Measurements from ENCODE around the gene STXBP5. TPM values are rescaled to one million over a fixed set of nuclear protein-coding genes. Genes with fewer than 3 reads are reported as not detected.

The STXBP5 gene
- total and polyA plus RNA-seq, 2 of the 13 experiments (the other 11 are each of a cell fraction or from before 2014, with no cell fraction given): 8.8 to 19.4 TPM

- 55% methylated on average over 1 of the region's 1 CpG for WGBS (ENCODE audit: low lambda C conversion rate)
- FAIRE-seq (no peak), ATAC-seq (no peak), DNase-seq (ENCODE audit: low spot score) (no peak)
- H3K79me2 ChIP-seq (ENCODE audit: insufficient read depth, low read length): no peaks in the 10 kb centered on the region
- no peaks in the 10 kb centered on the region for H4K20me1 ChIP-seq (ENCODE audit: insufficient read depth, low read length)
- H3K27ac ChIP-seq (ENCODE audit: extremely low read length, insufficient read depth, low read length): no peak overlapping the region
- H3K4me3 ChIP-seq (replicated peaks in 1 of 3; ENCODE audit: insufficient read depth in 1 of 3, low read depth in 2 of 3, low read length in 3 of 3): no peak overlapping the region
- BruUV-seq (replicated peaks): no TSS peak
- no peak overlapping the region for H2AFZ ChIP-seq (ENCODE audit: low read length)
- POLR2A ChIA-PET: no interaction called here
- H3K4me1 ChIP-seq (ENCODE audit: insufficient read depth, low read length): no peaks in the 10 kb centered on the region
- H3K9ac ChIP-seq (ENCODE audit: insufficient read depth, low read depth, low read length): no peak overlapping the region
- no peak for TF ChIP-seq GLMP (CRISPR knock-in tag; IDR thresholded peaks at IDR 0.05; ENCODE audit: borderline replicate concordance)
- TF ChIP-seq ZNF878 (CRISPR knock-in tag; IDR thresholded peaks at IDR 0.05): no peak
- TF ChIP-seq BRCA1 (CRISPR knock-in tag; IDR thresholded peaks at IDR 0.05): no peak
- TF ChIP-seq ISX (CRISPR knock-in tag; conservative IDR thresholded peaks at IDR 0.05): no peak
- TF ChIP-seq MIER2 (CRISPR knock-in tag; IDR thresholded peaks at IDR 0.05): no peak
- TF ChIP-seq, protein P1, sequence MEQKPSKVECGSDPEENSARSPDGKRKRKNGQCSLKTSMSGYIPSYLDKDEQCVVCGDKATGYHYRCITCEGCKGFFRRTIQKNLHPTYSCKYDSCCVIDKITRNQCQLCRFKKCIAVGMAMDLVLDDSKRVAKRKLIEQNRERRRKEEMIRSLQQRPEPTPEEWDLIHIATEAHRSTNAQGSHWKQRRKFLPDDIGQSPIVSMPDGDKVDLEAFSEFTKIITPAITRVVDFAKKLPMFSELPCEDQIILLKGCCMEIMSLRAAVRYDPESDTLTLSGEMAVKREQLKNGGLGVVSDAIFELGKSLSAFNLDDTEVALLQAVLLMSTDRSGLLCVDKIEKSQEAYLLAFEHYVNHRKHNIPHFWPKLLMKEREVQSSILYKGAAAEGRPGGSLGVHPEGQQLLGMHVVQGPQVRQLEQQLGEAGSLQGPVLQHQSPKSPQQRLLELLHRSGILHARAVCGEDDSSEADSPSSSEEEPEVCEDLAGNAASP (CRISPR knock-in tag; IDR thresholded peaks at IDR 0.05; ENCODE audit: borderline replicate concordance): no peak
- no peaks in the 10 kb centered on the region for H3K9me3 ChIP-seq (ENCODE audit: low read length)
- in situ Hi-C loops (cut with HindIII; ENCODE audit: extremely low pct_ligation_motif_present, low pct_unique_long_range_greater_than_20kb): no loop called here
- H3K27me3 ChIP-seq (ENCODE audit: control insufficient read depth in 1 of 2, insufficient read depth in 2 of 2, low read length in 2 of 2): no peaks in the 10 kb centered on the region
- CTCF ChIA-PET (ENCODE audit: low intra/inter-chr PET ratio, low total read pairs): no interaction called here
- intact Hi-C loops (cut with micrococcal nuclease; ENCODE audit: unreplicated experiment): no loop called here
- H3K4me2 ChIP-seq (ENCODE audit: low read depth, low read length): no peak overlapping the region
- H3K36me3 ChIP-seq (replicated peaks in 1 of 2; ENCODE audit: control insufficient read depth in 1 of 2, insufficient read depth in 2 of 2, low read length in 2 of 2): peaks cover 0 to 8% of the 10 kb centered on the region in 2 experiments; a peak in 2 of 5 replicates
Measured at GRCh38 chr6:147262946-147263345, 58.7 kb downstream of the STXBP5 start.

GRCh38 chr6:147266821-147267220, 62.6 kb downstream of the STXBP5 start:
- no peaks in the 10 kb centered on the region for H3K27me3 ChIP-seq (ENCODE audit: control insufficient read depth in 1 of 2, insufficient read depth in 2 of 2, low read length in 2 of 2)
- DNase-seq (ENCODE audit: low spot score) (no peak), FAIRE-seq (no peak), ATAC-seq (no peak)
- H3K9me3 ChIP-seq (ENCODE audit: low read length): no peaks in the 10 kb centered on the region
- H3K9ac ChIP-seq (ENCODE audit: insufficient read depth, low read depth, low read length): no peak overlapping the region
- TF ChIP-seq MAFK (conservative IDR thresholded peaks at IDR 0.05 in 1 of 2, IDR thresholded peaks at IDR 0.05 in 1 of 2; ENCODE audit: low read length in 2 of 2): peak; percentile 60 to 83; a peak in 3 of 4 replicates
- peak; percentile 71 for TF ChIP-seq MAFF (IDR thresholded peaks at IDR 0.05; ENCODE audit: low read depth, low read length)
- TF ChIP-seq TEAD2 (CRISPR knock-in tag; IDR thresholded peaks at IDR 0.05): no peak
- no peak overlapping the region for H3K4me3 ChIP-seq (replicated peaks in 1 of 3; ENCODE audit: insufficient read depth in 1 of 3, low read depth in 2 of 3, low read length in 3 of 3)
- ChIA-PET POLR2A (no interaction called here), CTCF (ENCODE audit: low intra/inter-chr PET ratio, low total read pairs) (no interaction called here)
- H3K36me3 ChIP-seq (replicated peaks in 1 of 2; ENCODE audit: control insufficient read depth in 1 of 2, insufficient read depth in 2 of 2, low read length in 2 of 2): peaks cover 1 to 4% of the 10 kb centered on the region in 2 experiments; a peak in 3 of 5 replicates
- H4K20me1 ChIP-seq (ENCODE audit: insufficient read depth, low read length): no peaks in the 10 kb centered on the region
- H2AFZ ChIP-seq (ENCODE audit: low read length): no peak overlapping the region
- in situ Hi-C loops (cut with HindIII; ENCODE audit: extremely low pct_ligation_motif_present, low pct_unique_long_range_greater_than_20kb) (no loop called here), intact Hi-C loops (cut with micrococcal nuclease; ENCODE audit: unreplicated experiment) (no loop called here)
- no peaks in the 10 kb centered on the region for H3K4me1 ChIP-seq (ENCODE audit: insufficient read depth, low read length)
- H3K4me2 ChIP-seq (ENCODE audit: low read depth, low read length): no peak overlapping the region
- BruUV-seq (replicated peaks): no TSS peak
- H3K27ac ChIP-seq (ENCODE audit: extremely low read length, insufficient read depth, low read length): no peak overlapping the region
- WGBS (ENCODE audit: low lambda C conversion rate): 94% methylated on average over 3 of the region's 3 CpGs
- no peaks in the 10 kb centered on the region for H3K79me2 ChIP-seq (ENCODE audit: insufficient read depth, low read length)
